ENCODE data around the gene JAG1. TPM values are rescaled to one million over a fixed set of nuclear protein-coding genes. Genes with fewer than 3 reads are reported as not detected.
A peak's percentile ranks its signal among the peaks of the same experiment; 100 is the strongest.
"Not testable (repeated sequence)": the region's sequence is repeated elsewhere in the genome, so short reads cannot be mapped to it uniquely, and the experiment has no call there.

JAG1 gene
- total RNA-seq, 2 donors from 2014 or later, result 32.4 to 42.3 TPM

DNA sequence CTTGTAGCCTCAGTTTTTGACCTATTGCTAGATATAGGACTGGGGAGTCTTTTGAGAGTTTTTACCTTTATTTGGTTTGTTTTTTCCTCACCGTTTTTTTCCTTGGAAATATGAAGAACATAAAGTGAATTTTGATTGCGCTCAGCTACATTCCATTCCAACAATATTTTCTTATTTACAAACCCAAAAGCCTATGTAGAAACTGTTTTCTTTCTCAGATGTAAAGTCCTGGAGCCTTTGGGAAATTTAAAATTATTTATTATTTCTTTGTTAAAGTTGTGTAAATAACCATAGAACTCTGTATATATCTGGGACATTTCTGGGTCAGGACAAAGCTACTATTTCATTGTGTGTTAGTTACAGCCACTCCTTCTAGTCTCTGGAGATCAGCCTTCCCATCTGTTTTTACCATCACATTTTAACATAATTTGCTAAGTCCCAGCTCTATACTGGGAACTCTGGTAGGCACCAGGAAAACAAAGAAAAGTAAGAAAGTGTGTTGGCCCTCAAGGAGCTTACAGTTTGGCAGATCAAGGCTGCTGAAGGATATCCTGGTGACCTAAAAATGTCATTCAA lies 68.8 kb downstream of the JAG1 start:
- no peak for DNase-seq
- intact Hi-C loops (cut with DNase I), result no loop called here
- peak in 1 of 2 donors; percentile 41 for ATAC-seq

DNA sequence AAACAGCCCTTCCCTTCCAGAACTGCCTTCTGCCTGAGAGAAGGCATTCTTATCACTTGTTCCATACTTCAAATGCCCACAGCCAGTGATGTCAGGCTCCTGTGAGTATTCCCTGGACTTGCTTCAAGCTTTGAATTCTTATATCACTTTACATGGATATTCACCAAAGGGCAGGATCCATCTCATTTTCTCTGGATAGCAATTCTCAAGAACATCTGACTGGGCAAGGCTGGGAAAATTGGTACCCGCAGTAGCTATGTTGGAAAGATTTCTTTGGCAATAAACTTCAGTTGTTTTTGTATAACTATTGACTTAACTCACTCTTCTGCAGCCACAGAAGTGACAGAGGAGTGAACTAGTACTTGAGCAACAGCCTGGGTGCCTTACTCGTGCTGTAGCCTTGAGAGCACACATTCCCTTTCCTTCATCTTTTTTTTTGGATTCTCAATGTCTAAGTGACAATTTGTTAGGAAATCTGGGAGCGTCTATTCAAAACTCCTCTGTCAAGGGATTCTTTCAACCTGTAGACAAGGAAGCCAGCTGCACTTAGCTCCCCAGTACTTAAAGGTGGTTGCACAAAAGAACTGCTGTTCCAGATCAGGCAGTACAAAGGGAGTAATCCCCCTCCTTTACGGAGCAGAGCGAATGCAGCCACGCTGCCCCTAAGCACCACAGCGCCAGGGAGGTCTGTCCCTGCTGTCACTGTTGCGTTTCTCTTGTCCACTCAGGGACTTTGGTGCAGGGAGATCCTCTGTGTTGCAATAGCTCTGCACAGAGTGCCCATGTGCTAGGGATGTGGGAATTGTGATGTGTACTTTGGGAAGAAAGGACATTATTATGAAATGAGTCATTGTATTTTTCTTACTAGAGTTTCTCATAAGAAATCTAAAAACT lies 69.6 kb downstream of the JAG1 start:
- DNase-seq (peak; percentile 58), ATAC-seq (peak; percentile 90 to 92)
- intact Hi-C loops (cut with DNase I), result no loop called here

DNA sequence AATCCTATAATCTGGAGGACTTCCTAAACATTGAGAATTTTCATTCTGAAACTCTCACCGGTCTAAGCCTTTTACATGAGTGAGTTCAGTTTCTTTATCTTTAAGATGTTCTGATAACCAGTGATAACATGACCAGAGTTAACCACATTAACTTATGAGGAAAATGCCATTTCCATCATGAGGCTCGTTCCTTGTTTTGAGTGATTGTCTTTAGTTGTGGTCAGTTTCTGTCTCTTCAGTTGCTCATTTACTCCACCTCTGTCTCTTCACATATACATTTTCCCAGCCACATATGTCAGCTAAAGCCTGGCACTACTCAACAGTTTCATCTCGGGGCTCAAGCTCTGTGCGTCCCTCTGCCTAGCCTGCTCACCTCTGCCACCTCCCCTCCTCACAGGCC lies 70.4 kb downstream of the JAG1 start:
- ATAC-seq (no peak), DNase-seq (no peak)
- intact Hi-C loops (cut with DNase I), result no loop called here

DNA sequence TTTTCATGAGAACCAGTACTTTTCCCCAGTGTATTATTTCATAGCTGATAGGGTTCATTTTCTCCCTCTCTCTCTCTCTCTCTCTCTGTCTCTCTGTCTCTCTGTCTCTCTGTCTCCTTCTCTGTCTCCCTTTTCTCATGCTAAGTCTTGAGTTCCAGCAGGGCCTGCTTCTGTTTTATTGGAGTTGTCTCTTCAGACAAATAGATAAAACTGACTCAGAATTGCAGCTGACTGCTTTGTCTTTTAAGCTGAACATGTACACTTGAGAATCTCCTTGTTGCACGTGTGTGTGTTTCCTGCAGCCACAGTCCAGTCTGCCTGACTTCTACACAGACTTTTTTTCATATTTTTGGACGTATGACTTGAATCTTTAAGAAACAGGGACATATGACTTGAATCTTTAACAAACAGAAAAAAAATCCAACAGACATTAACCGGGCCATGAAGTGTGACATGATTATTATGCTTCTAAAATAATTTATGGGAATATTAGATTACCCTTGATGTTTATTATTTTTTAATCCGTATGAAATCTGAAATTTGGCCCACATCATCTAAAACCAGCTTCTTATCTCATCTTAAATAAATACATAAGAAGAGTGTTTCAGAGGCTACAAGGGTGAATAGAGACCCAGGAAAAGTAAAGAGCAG lies 71.5 kb downstream of the JAG1 start:
- ATAC-seq, result no peak
- DNase-seq, result no peak
- intact Hi-C loops (cut with DNase I), result no loop called here

DNA sequence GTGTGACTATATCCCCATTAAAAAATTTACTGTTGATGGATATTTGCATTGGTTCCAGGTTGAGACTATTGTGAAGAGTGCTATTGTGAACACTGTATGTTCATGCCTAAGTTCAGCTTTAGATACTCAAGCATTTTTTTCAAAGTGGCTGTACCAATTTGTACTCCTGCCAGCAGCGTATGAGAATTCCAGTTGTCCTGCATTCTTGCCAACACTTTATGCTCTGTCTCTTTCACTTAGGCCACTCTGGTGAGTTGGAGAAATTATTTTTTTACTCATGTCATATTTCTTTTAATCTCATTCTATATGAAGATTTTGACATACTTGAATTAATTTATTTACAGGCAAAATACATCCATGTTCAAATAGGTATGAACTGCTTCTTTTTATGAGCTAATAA lies 76.2 kb downstream of the JAG1 start:
- intact Hi-C loops (cut with DNase I), result no loop called here
- no peak for ATAC-seq
- no peak for DNase-seq

DNA sequence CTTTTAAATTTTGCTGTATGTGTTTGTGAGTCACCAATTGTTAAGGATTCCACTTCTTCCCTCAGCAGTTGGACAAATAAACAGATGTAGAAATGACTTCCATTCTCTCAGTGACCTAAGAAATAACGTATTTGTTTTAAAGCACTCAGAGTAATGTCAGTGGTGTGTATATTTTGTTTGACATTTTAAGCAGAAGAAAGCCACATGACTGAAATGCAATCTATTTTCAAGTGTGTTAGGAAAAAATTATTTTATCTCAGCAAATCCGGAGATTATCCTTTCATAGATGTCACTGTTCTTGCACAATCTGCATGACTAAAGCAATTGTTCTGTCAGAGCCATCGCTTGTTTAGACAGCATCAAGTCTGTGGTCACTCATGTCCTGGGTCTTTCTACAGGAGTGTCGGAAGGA lies 77.1 kb downstream of the JAG1 start:
- intact Hi-C loops (cut with DNase I), result no loop called here
- no peak for DNase-seq
- ATAC-seq, result peak in 1 of 2 donors; percentile 29

DNA sequence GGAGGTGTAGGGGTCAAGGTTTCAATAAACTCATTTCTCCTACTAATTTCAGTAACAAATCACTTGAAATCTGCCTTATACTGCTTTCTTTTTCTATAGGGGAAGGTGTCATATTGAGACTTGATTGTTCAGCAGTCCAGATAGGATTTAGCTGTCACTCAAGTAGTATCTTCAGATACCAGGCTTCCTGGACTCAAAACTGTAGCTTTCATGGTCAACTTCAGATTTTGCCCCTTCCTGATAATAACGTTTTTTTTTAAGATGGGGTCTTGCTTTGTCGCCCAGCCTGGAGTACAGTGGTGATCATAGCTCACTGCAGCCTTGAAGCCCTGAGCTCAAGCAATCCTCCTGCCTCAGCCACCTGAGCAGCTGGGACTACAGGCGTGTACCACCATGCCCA lies 77.8 kb downstream of the JAG1 start:
- no peak for ATAC-seq

DNA sequence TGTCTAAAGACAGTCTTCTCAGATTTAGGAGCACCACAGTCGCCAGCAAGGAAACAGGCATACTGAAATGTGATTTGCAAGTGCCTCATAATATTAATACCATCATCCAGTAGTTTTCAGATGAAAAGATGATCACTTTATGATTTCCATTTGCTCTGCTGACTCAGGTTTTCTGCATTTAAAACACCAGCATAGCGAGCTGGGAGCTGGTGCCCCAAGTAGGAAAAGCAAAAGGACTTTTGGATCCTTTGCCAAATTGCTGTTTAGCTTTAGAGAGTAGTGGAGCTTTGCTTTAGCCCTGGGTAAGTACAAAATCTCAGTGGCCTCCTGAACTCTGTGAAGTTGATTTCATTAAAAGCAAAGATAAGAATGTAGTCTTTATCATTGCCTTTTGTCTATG lies 78.5 kb downstream of the JAG1 start:
- intact Hi-C loops (cut with DNase I), result no loop called here
- DNase-seq, result no peak
- ATAC-seq, result no peak

More for the DNA sequence above, 77.8 kb downstream of the JAG1 start:
- intact Hi-C loops (cut with DNase I), result no loop called here
- DNase-seq, result no peak

DNA sequence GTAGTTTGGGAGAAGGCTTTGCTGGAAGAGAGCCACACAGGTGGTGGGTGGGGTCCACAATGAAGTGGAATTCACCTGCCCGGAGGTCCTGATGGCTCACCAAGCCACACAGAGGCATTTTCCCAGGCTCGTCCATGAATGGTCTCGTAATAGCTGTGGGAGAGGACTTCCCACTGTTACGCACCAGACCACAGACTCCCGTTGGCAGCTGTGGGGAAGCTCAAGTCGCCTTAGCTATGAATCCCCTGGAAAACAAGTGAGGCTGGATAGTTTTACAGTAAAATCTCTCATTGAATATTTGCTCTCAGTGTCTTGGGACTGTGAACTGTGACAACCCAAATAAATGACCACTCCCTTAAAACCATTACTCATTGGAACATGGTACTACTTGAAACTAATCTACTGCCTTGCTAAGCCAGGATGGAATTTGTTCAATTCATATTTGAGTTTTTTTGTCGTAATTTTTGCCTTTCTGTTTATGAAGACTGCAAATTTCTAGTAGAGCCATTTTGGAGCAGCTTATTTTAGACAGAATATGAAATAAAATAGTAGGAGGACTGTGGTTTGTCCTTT lies 79.4 kb downstream of the JAG1 start:
- DNase-seq (no peak), ATAC-seq (no peak)
- intact Hi-C loops (cut with DNase I), result no loop called here

DNA sequence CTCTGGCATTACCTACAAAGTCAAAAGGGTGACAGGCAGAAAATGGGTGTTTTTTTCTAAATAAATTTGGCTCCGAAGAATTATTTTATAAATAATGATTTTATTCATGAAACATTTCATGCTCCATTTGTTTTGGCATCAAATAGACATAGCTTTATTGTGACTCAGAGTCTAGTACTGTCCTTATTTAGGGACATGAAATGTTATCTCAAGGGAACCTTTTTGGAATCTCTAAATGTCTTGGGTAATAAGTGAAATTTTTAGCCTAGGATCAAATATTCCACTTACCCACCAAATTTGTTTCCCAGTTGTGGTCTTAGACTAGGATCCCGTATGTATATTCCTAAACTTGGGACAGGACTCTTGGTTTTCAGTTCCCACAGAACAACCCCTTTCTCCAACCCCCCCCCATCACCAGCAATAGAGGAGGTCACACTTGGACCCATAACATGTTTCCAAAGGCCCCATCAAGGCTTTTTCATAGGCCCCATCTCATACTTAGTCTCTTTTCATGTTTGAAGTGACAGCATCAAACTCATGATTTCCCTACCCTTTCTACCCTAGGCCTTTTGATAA lies 81.8 kb downstream of the JAG1 start:
- ATAC-seq (peak; percentile 65 to 75), DNase-seq (no peak)
- intact Hi-C loops (cut with DNase I), result no loop called here

DNA sequence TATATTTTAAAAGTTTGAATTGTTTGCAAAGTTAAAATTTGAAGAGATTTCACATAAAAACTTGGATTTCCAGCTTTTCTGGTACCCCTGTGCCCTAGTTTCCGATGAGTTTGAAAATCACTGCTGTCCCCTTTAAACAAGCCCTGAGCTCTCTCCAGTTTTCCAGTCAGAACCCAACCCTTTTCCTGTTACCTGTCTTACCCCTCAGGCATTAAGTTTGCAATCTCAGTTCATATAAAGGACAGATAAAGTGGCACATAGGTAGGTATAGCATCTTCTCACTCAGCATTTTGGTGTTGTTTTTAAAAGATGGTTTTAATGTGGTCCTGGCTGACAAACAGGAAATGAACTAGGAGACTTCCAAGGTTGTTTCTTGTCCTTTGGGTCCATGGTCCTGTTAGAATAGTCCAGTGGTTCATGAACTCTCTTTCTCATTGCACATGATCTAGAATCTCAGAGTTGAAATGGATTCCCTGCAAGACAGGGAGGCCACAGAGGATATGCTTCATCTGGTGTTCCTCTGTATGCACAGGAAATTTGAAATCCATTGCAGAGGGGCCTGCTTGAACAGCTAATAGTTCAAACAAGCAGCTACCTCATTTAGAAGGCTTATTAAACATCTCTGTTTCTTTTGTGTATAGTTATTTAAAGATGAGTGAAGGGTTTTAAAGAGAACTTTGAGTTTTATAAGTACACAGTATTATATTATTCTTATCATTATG lies 82.7 kb downstream of the JAG1 start:
- DNase-seq, result no peak
- intact Hi-C loops (cut with DNase I), result no loop called here
- no peak for ATAC-seq

DNA sequence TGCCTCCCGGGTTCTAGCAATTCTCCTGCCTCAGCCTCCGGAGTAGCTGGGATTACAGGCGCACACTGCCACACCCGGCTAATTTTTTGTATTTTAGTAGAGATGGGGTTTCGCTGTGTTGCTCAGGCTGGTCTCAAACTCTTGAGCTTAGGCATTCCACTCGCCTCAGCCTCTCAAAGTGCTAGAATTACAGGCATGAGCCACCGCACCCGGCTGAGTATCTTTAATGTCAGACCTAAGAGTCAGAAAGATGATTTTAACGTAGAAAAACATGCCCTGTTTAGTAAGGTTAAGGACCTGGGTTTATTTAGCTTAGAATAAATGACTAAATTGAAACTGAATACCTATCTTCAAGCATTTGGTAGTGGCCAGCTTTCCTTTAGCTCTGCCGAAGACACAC lies 83.4 kb downstream of the JAG1 start:
- ATAC-seq; intact Hi-C loops (cut with DNase I); DNase-seq: not testable (repeated sequence)

Small RNAs within 50 kb of the gene (microRNA-seq; reads per million reads assigned to microRNA genes)
- gene MIR6870, result 0.20 to 0.27 reads per million in 2 donors

Other genes with a start within 250 kb of the JAG1 start
- 10 to 100 TPM; 26.4 to 26.8 TPM for gene MKKS, start 239.8 kb downstream of the JAG1 start, total RNA-seq
- 1 to 10 TPM; 1.7 to 3.1 TPM for gene SLX4IP, start 238.7 kb downstream of the JAG1 start, total RNA-seq

Measured in left cardiac atrium (tissue), 4 donors.